HG03025 (cell line): ENCODE data around the gene IQCH.

Experiments used
- ATAC-seq: cut with Tn5 transposase; IDR thresholded peaks from one replicate; pipeline ENCODE4 v1.9.1; 2021; ENCODE audit warnings: mild to moderate bottlenecking, moderate library complexity; ENCODE audit not compliant: unreplicated experiment, low FRiP score

The IQCH gene

GRCh38 chr15:67549736-67550135, 295.1 kb downstream of the IQCH start:
- no peak for ATAC-seq

GRCh38 chr15:67550522-67550921, 295.9 kb downstream of the IQCH start:
- no peak for ATAC-seq

GRCh38 chr15:67551207-67551743, 296.7 kb downstream of the IQCH start:
- no peak for ATAC-seq
